ENCODE results near the gene MTERF4.

- TF ChIP-seq CTCF (IDR thresholded peaks at IDR 0.05; ENCODE audit: low read length) (no peak), EZH2phosphoT487 (IDR thresholded peaks at IDR 0.05; ENCODE audit: low read length) (no peak)
Measured at GRCh38 chr2:241047253-241048010, 54.7 kb downstream of the MTERF4 start.

All from MM.1S (cell line).